Measurements from ENCODE around the gene ZDHHC16.

Gene ZDHHC16

DNA sequence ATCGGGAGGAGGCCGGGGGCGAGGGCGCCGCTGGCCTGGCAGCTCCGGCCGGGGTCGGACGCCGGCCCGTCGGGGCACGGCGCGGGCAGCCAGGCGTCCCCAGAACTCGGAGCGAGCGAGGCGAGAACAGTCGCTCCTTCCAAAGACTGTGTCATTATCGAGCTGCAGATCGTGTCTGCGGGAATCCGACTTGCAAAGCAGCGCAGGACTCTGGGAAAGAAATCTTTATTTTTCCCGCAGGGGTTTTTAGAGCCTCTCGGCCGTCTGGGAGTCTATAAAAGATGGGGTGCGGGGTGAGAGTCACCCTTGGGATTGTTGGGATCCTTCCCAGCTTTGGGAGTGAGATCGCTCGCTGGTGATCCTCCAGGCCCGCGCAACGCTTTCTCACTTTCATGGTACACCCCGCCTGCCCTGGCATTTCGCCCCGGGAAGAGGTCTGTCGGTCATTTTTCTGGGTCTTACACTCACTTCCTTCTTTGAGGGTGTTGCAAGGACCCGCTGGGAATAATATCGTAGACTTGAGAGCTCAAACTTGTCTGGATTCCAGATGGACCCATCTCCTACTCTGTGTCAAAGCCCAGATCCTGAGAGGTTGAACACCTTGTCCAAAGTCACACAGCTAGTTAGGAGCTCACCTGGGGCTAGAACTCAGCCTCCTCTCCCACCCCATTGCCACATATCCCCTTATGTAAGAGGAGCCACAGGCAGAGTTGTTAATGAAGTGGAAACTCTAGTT is 53.8 kb downstream of the ZDHHC16 start:
- TF ChIP-seq, protein P1, sequence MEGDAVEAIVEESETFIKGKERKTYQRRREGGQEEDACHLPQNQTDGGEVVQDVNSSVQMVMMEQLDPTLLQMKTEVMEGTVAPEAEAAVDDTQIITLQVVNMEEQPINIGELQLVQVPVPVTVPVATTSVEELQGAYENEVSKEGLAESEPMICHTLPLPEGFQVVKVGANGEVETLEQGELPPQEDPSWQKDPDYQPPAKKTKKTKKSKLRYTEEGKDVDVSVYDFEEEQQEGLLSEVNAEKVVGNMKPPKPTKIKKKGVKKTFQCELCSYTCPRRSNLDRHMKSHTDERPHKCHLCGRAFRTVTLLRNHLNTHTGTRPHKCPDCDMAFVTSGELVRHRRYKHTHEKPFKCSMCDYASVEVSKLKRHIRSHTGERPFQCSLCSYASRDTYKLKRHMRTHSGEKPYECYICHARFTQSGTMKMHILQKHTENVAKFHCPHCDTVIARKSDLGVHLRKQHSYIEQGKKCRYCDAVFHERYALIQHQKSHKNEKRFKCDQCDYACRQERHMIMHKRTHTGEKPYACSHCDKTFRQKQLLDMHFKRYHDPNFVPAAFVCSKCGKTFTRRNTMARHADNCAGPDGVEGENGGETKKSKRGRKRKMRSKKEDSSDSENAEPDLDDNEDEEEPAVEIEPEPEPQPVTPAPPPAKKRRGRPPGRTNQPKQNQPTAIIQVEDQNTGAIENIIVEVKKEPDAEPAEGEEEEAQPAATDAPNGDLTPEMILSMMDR (IDR thresholded peaks at IDR 0.05), result no peak

DNA sequence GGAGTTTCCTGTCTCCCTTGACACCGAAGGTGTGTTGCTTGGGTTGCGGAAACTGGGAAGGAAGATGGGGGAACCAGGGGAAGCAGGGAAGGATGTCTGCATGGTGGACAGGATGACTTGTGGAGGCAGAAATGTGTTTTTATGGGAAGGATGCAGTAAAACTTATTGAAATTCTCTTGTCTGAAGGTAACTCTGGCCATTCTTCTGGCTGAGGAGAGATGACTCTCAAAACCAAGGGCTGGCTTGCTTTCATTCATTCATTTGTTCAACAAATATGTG is 54.3 kb downstream of the ZDHHC16 start:
- TF ChIP-seq, protein P1 (IDR thresholded peaks at IDR 0.05), result no peak

DNA sequence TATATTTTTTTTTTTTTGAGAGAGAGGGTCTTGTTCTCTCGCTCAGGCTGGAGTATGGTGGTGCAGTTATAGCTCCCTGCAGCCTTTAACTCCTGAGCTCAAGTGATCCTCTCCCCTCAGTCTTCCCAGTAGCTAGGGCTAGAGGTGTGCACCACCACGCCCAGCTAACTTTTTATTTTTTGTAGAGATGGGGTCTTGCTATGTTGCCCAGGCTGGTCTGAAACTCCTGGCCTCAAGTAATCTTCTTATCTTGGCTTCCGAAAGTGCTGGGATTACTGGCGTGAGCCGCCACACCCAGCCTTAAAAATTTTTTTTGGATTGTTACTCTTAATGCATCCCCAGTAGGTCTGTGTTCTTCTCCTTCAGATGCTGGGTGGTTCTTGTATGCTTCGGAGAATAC is 56.9 kb downstream of the ZDHHC16 start:
- TF ChIP-seq, protein P1 (IDR thresholded peaks at IDR 0.05), result no peak

DNA sequence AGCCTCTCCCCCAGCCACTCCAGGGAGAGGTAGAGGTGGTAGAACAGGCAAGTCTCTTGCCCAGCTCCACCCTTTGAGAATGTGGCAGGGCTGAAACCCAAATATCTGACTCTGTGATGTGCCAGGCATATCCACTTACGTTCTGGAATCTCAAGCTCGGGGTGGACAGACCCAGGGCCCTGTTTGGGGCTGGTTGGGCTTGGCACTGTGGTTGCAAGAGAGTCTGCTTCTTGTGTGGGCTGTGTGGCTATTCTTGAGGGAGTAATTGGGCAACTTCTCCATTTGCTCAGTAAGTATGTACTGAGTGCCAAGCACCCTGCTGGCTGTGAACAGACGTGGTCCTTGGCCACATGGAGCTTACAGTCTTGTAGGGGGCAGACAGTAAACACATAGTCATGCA is 57.4 kb downstream of the ZDHHC16 start:
- TF ChIP-seq, protein P1 (IDR thresholded peaks at IDR 0.05), result no peak

DNA sequence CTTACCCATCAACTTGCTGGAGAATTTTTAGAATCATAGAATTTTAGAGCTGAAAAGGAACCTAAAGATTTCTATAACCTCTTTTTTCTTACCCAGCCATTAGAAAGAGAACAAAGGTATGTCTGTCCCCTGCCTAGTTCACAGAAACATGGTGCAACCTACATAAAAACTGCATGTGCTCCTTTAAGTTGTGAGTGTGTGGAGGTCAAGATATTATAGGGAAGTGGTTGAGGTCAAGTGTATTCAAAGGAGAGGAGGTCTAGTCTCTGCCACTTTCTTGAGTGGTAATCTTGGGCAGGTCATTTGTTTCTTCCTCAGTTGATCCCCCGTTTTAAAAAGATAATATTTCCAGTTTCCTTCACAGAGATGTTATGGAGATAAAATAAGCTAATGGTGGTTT is 59.2 kb downstream of the ZDHHC16 start:
- TF ChIP-seq, protein P1 (IDR thresholded peaks at IDR 0.05), result no peak

DNA sequence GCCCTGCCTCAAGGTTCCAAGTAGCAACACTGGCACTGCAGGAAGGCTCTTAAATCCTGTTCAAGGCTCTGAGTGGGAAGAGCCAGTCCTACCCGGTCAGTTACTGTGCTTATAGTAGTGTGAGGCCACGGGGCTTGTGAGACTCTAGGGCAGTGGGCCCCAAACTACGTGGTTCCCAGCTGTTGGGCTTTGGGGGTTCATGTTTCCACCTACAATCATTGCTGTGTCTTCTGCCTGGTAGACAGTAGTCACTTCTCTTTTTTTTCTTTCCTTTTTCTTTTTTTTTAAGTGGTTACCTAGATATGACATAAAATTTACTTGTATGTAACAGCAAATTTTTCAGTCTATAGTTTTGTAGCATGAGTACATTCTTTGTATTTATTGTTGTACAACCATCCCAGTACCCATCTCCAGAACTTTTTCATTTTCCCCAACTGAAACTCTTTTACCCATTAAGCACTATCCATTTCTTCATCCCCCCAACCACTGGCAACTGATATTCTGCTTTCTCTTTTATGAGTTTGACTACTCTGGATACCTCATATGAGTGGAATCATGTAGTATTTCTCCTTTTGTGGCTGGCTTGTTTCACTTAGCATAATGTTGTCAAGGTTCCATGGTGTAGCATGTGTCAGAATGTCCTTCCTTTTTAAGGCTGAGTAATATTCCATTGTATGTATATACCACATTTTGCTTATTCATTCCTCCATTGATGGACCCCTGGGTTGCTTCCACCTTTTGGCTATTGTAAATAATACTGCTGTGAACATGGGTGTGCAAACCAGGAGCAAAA is 60.4 kb downstream of the ZDHHC16 start:
- TF ChIP-seq, protein P1 (IDR thresholded peaks at IDR 0.05), result no peak
